SH-SY5Y (cell line): ENCODE data around the gene RTP5.

ENCODE experiments used
- GATA2 ChIP-seq: IDR thresholded peaks from 2 replicates; pipeline ENCODE4 v1.6.1; 2011; ENCODE audit warnings: mild to moderate bottlenecking, low read depth, low read length
- GATA3 ChIP-seq: IDR thresholded peaks from 2 replicates; pipeline ENCODE4 v1.6.1; 2011; ENCODE audit warnings: low read depth, mild to moderate bottlenecking, low read length, moderate library complexity

- TF ChIP-seq GATA2, result no peak
- no peak for TF ChIP-seq GATA3
These were observed 36.3 kb upstream of the RTP5 start for GRCh38 chr2:241833101-241833663.
